Left lung (tissue), 10 donors: ENCODE measurements around the gene IVNS1ABP. TPM values are rescaled to one million over a fixed set of nuclear protein-coding genes. Genes with fewer than 3 reads are reported as not detected.

Experiments
- ATAC-seq: fragments of 200-7000 bp; cut with Tn5 transposase; one replicate; pipeline ENCODE4 v1.9.1; 2020; ENCODE audit warnings: moderate library complexity
- DNase-seq, 4 donors: peaks; one replicate each; pipeline ENCODE4 v3.0.0-alpha.2; 2013 to 2020
- H3K27ac ChIP-seq, 2 donors: fragments of 200-600 bp; sonication (generic) in 1 of 2; one replicate each; pipeline versions ENCODE4 v1.5.0 to v1.8.0; 2020 to 2021
- H3K27me3 ChIP-seq, 2 donors: fragments of 200-600 bp; sonication (generic) in 1 of 2; one replicate each; pipeline versions ENCODE4 v1.5.0 to v1.8.0; 2020 to 2021
- H3K36me3 ChIP-seq, 2 donors: fragments of 200-600 bp; sonication (generic) in 1 of 2; one replicate each; pipeline versions ENCODE4 v1.5.0 to v1.8.0; 2020 to 2021
- H3K4me1 ChIP-seq, 2 donors: fragments of 200-600 bp; one replicate each; pipeline ENCODE4 v1.8.0; 2021
- H3K4me3 ChIP-seq, 2 donors: fragments of 200-600 bp; sonication (generic) in 1 of 2; one replicate each; pipeline versions ENCODE4 v1.5.0 to v1.8.0; 2020 to 2021; ENCODE audit warnings: mild to moderate bottlenecking in 1 of 2
- H3K9me3 ChIP-seq, 2 donors: fragments of 200-600 bp; sonication (generic) in 1 of 2; one replicate each; pipeline versions ENCODE4 v1.5.0 to v1.8.0; 2020 to 2021
- CTCF ChIP-seq, 2 donors: fragments of 200-600 bp; sonication (generic) in 1 of 2; IDR thresholded peaks; one replicate each; pipeline versions ENCODE4 v1.5.0 to v1.8.0; 2021; ENCODE audit warnings: antibody characterized with exemption in 2 of 2
- intact Hi-C, 2 donors: fragments of 100-400 bp; cut with DNase I; formaldehyde crosslinking; loops; one replicate each; pipeline versions ENCODE4 v1.11.2 to v1.14.2; 2022
- polyA plus RNA-seq, 6 donors: library from polyadenylated mRNA; unstranded; fragments of 120-200 nt; gene quantifications; one replicate each; pipeline ENCODE4 v1.2.1, GENCODE V29; 2013; ENCODE audit not compliant: insufficient read length in 6 of 6
- total RNA-seq, 2 donors: library from RNA; stranded (reverse); fragmentation: NEBNext Ultra II Directional; extraction: Animal tissue kit (Norgen Biotek cat#: 25700); gene quantifications; one replicate each; pipeline ENCODE4 v1.2.1, GENCODE V29; 2021
- donor health status: DM: no; HTN: yes; CAD: no.
- donor health status: DM: no; HTN: no; CAD: no.

The IVNS1ABP gene
- total and polyA plus RNA-seq, 8 donors = 74.3 to 215 (median 174) TPM

- intact Hi-C loops = no loop called here
- no peak for DNase-seq
- Histone ChIP-seq H3K4me1 (no peaks in the 10 kb centered on the region), H3K4me3 (no peak overlapping the region), H3K36me3 (peaks cover 2 to 95% of the 10 kb centered on the region in 2 donors), H3K9me3 (no peaks in the 10 kb centered on the region), H3K27ac (no peak overlapping the region), H3K27me3 (no peaks in the 10 kb centered on the region)
- TF ChIP-seq CTCF (IDR thresholded peaks at IDR 0.05) = no peak
- no peak for ATAC-seq
Observed at GRCh38 chr1:185297982-185298381, 19.1 kb downstream of the IVNS1ABP start.

- intact Hi-C loops = no loop called here
- H3K4me1 ChIP-seq = peaks cover 0 to 11% of the 10 kb centered on the region in 2 donors
- peaks cover 0 to 66% of the 10 kb centered on the region in 2 donors for H3K36me3 ChIP-seq
- DNase-seq (no peak), ATAC-seq (no peak)
- H3K4me3 ChIP-seq = no peak overlapping the region
- H3K9me3 ChIP-seq = no peaks in the 10 kb centered on the region
- no peak overlapping the region for H3K27ac ChIP-seq
- no peak for TF ChIP-seq CTCF (IDR thresholded peaks at IDR 0.05)
- H3K27me3 ChIP-seq = no peaks in the 10 kb centered on the region
Observed at GRCh38 chr1:185295091-185295490, 22.0 kb downstream of the IVNS1ABP start.

- TF ChIP-seq CTCF (IDR thresholded peaks at IDR 0.05) = no peak
- no peaks in the 10 kb centered on the region for H3K27me3 ChIP-seq
- intact Hi-C loops = no loop called here
Observed at GRCh38 chr1:185293967-185294542, 23.0 kb downstream of the IVNS1ABP start.

GRCh38 chr1:185292237-185292636 lies 24.8 kb downstream of the IVNS1ABP start:
- H3K4me3 ChIP-seq = no peak overlapping the region
- peak; percentile 29 for ATAC-seq
- H3K27me3 ChIP-seq = no peaks in the 10 kb centered on the region
- intact Hi-C loops = no loop called here
- DNase-seq = peak in 2 of 4 donors; percentile 39 to 68
- no peak for TF ChIP-seq CTCF (IDR thresholded peaks at IDR 0.05)
- no peaks in the 10 kb centered on the region for H3K9me3 ChIP-seq
- peak overlapping the region in 1 of 2 donors; percentile 24 for H3K27ac ChIP-seq
- H3K36me3 ChIP-seq = peaks cover 0 to 38% of the 10 kb centered on the region in 2 donors
- peaks cover 0 to 11% of the 10 kb centered on the region in 2 donors for H3K4me1 ChIP-seq

More at GRCh38 chr1:185293967-185294542, 23.0 kb downstream of the IVNS1ABP start:
- Histone ChIP-seq H3K4me1 (peaks cover 0 to 11% of the 10 kb centered on the region in 2 donors), H3K4me3 (no peak overlapping the region), H3K36me3 (peaks cover 0 to 56% of the 10 kb centered on the region in 2 donors), H3K27ac (no peak overlapping the region), H3K9me3 (no peaks in the 10 kb centered on the region)
- no peak for ATAC-seq
- no peak for DNase-seq

GRCh38 chr1:185291652-185292051 lies 25.4 kb downstream of the IVNS1ABP start:
- intact Hi-C loops = no loop called here
- H3K9me3 ChIP-seq = no peaks in the 10 kb centered on the region
- H3K27me3 ChIP-seq = no peaks in the 10 kb centered on the region
- no peak overlapping the region for H3K4me3 ChIP-seq
- H3K27ac ChIP-seq = no peak overlapping the region
- TF ChIP-seq CTCF (IDR thresholded peaks at IDR 0.05) = no peak
- peaks cover 0 to 11% of the 10 kb centered on the region in 2 donors for H3K4me1 ChIP-seq
- H3K36me3 ChIP-seq = peaks cover 0 to 32% of the 10 kb centered on the region in 2 donors
- DNase-seq = no peak
- ATAC-seq = peak; percentile 24
